ENCODE measurements around the gene ZNF292. TPM values are rescaled to one million over a fixed set of nuclear protein-coding genes. Genes with fewer than 3 reads are reported as not detected.
"Not testable (repeated sequence)": the region's sequence is repeated elsewhere in the genome, so short reads cannot be mapped to it uniquely, and the experiment has no call there.

Gene ZNF292
- total RNA-seq, 1 experiment from 2014 or later: 7.7 TPM

- peak; percentile 16 for DNase-seq (ENCODE audit: low read depth)
Observed at GRCh38 chr6:87274660-87275274, 119.4 kb downstream of the ZNF292 start.

- DNase-seq (ENCODE audit: low read depth): no peak
Observed at GRCh38 chr6:87276624-87277023, 121.3 kb downstream of the ZNF292 start.

GRCh38 chr6:87277123-87277522 is 121.8 kb downstream of the ZNF292 start:
- peak; percentile 10 for DNase-seq (ENCODE audit: low read depth)

GRCh38 chr6:87279196-87279595 is 123.8 kb downstream of the ZNF292 start:
- no peak for DNase-seq (ENCODE audit: low read depth)

GRCh38 chr6:87281426-87281825 is 126.1 kb downstream of the ZNF292 start:
- DNase-seq (ENCODE audit: low read depth): no peak

- DNase-seq (ENCODE audit: low read depth): no peak
Observed at GRCh38 chr6:87282743-87283142, 127.4 kb downstream of the ZNF292 start.

GRCh38 chr6:87283461-87283860 is 128.1 kb downstream of the ZNF292 start:
- DNase-seq (ENCODE audit: low read depth): no peak

- DNase-seq (ENCODE audit: low read depth): peak; percentile 17
Observed at GRCh38 chr6:87287251-87287650, 131.9 kb downstream of the ZNF292 start.

GRCh38 chr6:87289571-87289970 is 134.2 kb downstream of the ZNF292 start:
- DNase-seq (ENCODE audit: low read depth): no peak

- DNase-seq (ENCODE audit: low read depth): no peak
Observed at GRCh38 chr6:87291883-87292282, 136.5 kb downstream of the ZNF292 start.

GRCh38 chr6:87293526-87293925 is 138.2 kb downstream of the ZNF292 start:
- DNase-seq (ENCODE audit: low read depth): no peak

GRCh38 chr6:87297119-87297518 is 141.8 kb downstream of the ZNF292 start:
- peak; percentile 6 for DNase-seq (ENCODE audit: low read depth)

- DNase-seq (ENCODE audit: low read depth): not testable (repeated sequence)
Observed at GRCh38 chr6:87301277-87301676, 145.9 kb downstream of the ZNF292 start.

GRCh38 chr6:87308970-87309369 is 153.6 kb downstream of the ZNF292 start:
- peak; percentile 37 for DNase-seq (ENCODE audit: low read depth)

- no peak for DNase-seq (ENCODE audit: low read depth)
Observed at GRCh38 chr6:87312860-87313259, 157.5 kb downstream of the ZNF292 start.

Other genes with a start within 250 kb of the ZNF292 start
- gene HTR1E, start 218.0 kb upstream of the ZNF292 start, total RNA-seq (2014; rRNA removed; shearing (Covaris generic)): not detected in 2 replicates
- gene CGA, start 60.5 kb upstream of the ZNF292 start, total RNA-seq (2014; rRNA removed; shearing (Covaris generic)): 0.13 TPM in 1 of 2 replicates, not detected in the other
- 3.4 and 5.6 TPM in 2 replicates for gene SMIM8, start 167.0 kb downstream of the ZNF292 start, total RNA-seq (2014; rRNA removed; shearing (Covaris generic))
- gene GJB7, start 173.7 kb downstream of the ZNF292 start, total RNA-seq (2014; rRNA removed; shearing (Covaris generic)): not detected in 2 replicates
- gene C6orf163, start 189.2 kb downstream of the ZNF292 start, total RNA-seq (2014; rRNA removed; shearing (Covaris generic)): 0.57 and 1.0 TPM in 2 replicates